Placental epithelial cell (primary cell): Measurements from ENCODE around the gene LIPF. TPM values are rescaled to one million over a fixed set of nuclear protein-coding genes. Genes with fewer than 3 reads are reported as not detected.

ENCODE experiments used
- total RNA-seq: library from RNA; depleted of rRNA; stranded (reverse); fragments of >200 nt; gene quantifications from 2 replicates; pipeline ENCODE4 v1.2.3, GENCODE V29; 2012

Gene LIPF
- not detected in 2 replicates for total RNA-seq

GRCh38 chr10:88664142-88664541 lies at the start of gene LIPF:
Gene LIPF, plus strand, starts transcription at chr10:88664442. Its CDS starts 2,856 bp downstream, at chr10:88667298.

GRCh38 chr10:88705958-88706357 lies 41.7 kb downstream of the LIPF start, which contains the start of gene LIPK:
Gene LIPK, plus strand, starts transcription at chr10:88706249. Its CDS starts 18,295 bp downstream, at chr10:88724544.

Other genes starting within 250 kb of the LIPF start
- gene RNLS, start 81.1 kb upstream of the LIPF start, total RNA-seq, result 5.5 and 10.2 TPM in 2 replicates
- gene LIPJ, start 77.7 kb upstream of the LIPF start, total RNA-seq, result under 0.01 TPM in 1 of 2 replicates, not detected in the other
- gene LIPK, start 41.8 kb downstream of the LIPF start, total RNA-seq, result not detected in 2 replicates
- not detected in 2 replicates for gene LIPN, start 95.6 kb downstream of the LIPF start, total RNA-seq
- gene LIPM, start 138.3 kb downstream of the LIPF start, total RNA-seq, result under 0.01 TPM in 1 of 2 replicates, not detected in the other
- not detected in 2 replicates for gene ANKRD22, start 187.4 kb downstream of the LIPF start, total RNA-seq
- 0.39 and 1.4 TPM in 2 replicates for gene STAMBPL1, start 215.8 kb downstream of the LIPF start, total RNA-seq